Keratinocyte (primary cell): ENCODE results near the gene CLDN19. TPM values are rescaled to one million over a fixed set of nuclear protein-coding genes. Genes with fewer than 3 reads are reported as not detected.

Experiments
- DNase-seq: peaks from one replicate; pipeline ENCODE4 v3.0.0-alpha.2; 2011; ENCODE audit warnings: low read depth, missing footprints, low spot score
- FAIRE-seq: peaks from 2 replicates; lab custom pipeline; 2011; peaks lifted over from hg19 to GRCh38; lab: Jason Lieb, UNC
- H2AFZ ChIP-seq: 2 replicates; pipeline ENCODE4 v1.6.0; 2012; ENCODE audit warnings: low read length, control low read depth, inconsistent platforms; ENCODE audit not compliant: control insufficient read depth
- H3K27ac ChIP-seq: 2 replicates; pipeline ENCODE4 v1.5.1; 2011; ENCODE audit warnings: low read length; ENCODE audit not compliant: control insufficient read depth, insufficient read depth
- H3K27me3 ChIP-seq: 3 replicates; pipeline ENCODE4 v1.6.0; 2011; ENCODE audit warnings: low read length; ENCODE audit not compliant: control insufficient read depth, insufficient read depth; ENCODE audit errors: extremely low read depth
- H3K36me3 ChIP-seq, 2 experiments: 2 replicates in 1 of 2; 3 replicates in 1 of 2; pipeline ENCODE4 v1.5.1; 2011; ENCODE audit warnings: low read length in 2 of 2, mild to moderate bottlenecking in 1 of 2; ENCODE audit not compliant: control insufficient read depth in 2 of 2, insufficient read depth in 2 of 2; ENCODE audit errors: extremely low read depth in 1 of 2
- H3K4me1 ChIP-seq: 3 replicates; pipeline ENCODE4 v1.5.1; 2011; ENCODE audit warnings: low read length; ENCODE audit not compliant: control insufficient read depth, insufficient read depth; ENCODE audit errors: extremely low read depth
- H3K4me2 ChIP-seq: 3 replicates; pipeline ENCODE4 v1.6.0; 2011; ENCODE audit warnings: low read depth, low read length; ENCODE audit not compliant: control insufficient read depth, insufficient read depth; ENCODE audit errors: extremely low read depth
- H3K4me3 ChIP-seq, 3 experiments: fragments of 200-600 bp in 1 of 3; sonication (generic) in 1 of 3; 2 replicates in 2 of 3; 3 replicates in 1 of 3; pipeline ENCODE4 v1.5.1; 2011 to 2016; ENCODE audit warnings: low read length in 3 of 3, mild to moderate bottlenecking in 3 of 3, control low read depth in 2 of 3, inconsistent platforms in 1 of 3, low read depth in 1 of 3, mixed read lengths in 1 of 3, mixed run types in 1 of 3, moderate library complexity in 1 of 3; ENCODE audit not compliant: control insufficient read depth in 2 of 3, insufficient read depth in 2 of 3; ENCODE audit errors: extremely low read depth in 1 of 3
- H3K79me2 ChIP-seq: 2 replicates; pipeline ENCODE4 v1.6.0; 2012; ENCODE audit warnings: low read length; ENCODE audit not compliant: control insufficient read depth, insufficient read depth
- H3K9ac ChIP-seq: 3 replicates; pipeline ENCODE4 v1.6.0; 2011; ENCODE audit warnings: low read length; ENCODE audit not compliant: control insufficient read depth, insufficient read depth; ENCODE audit errors: extremely low read depth
- H3K9me1 ChIP-seq: 3 replicates; pipeline ENCODE4 v1.6.0; 2011; ENCODE audit warnings: low read length; ENCODE audit not compliant: control insufficient read depth, insufficient read depth; ENCODE audit errors: extremely low read depth
- H3K9me3 ChIP-seq: 2 replicates; pipeline ENCODE4 v1.5.1; 2012; ENCODE audit warnings: low read depth, low read length; ENCODE audit not compliant: control insufficient read depth
- H4K20me1 ChIP-seq: 3 replicates; pipeline ENCODE4 v1.6.0; 2011; ENCODE audit warnings: low read length; ENCODE audit not compliant: control insufficient read depth, insufficient read depth; ENCODE audit errors: extremely low read depth
- CTCF ChIP-seq, 3 experiments: IDR thresholded peaks in 1 of 3; conservative IDR thresholded peaks in 1 of 3; optimal IDR thresholded peaks in 1 of 3; 2 replicates in 2 of 3; 3 replicates in 1 of 3; pipeline versions ENCODE3 to v1.5.1; 2011; ENCODE audit warnings: low read length in 3 of 3, mild to moderate bottlenecking in 3 of 3, moderate library complexity in 2 of 3, control low read depth in 1 of 3, inconsistent platforms in 1 of 3; ENCODE audit not compliant: insufficient read depth in 2 of 3; ENCODE audit errors: extremely low read depth in 1 of 3
- EZH2 ChIP-seq: IDR thresholded peaks from one replicate; pipeline ENCODE4 v1.6.1; 2012; ENCODE audit warnings: inconsistent platforms, mild to moderate bottlenecking, low read length, moderate library complexity
- dilution Hi-C: fragments of 300-500 bp; cut with MboI; formaldehyde crosslinking; loops from one replicate; pipeline ENCODE4 v1.7.0; 2020; ENCODE audit warnings: low sequenced_read_pairs; ENCODE audit not compliant: extremely low pct_ligation_motif_present
- polyA plus RNA-seq, 5 experiments: library from polyadenylated mRNA; depleted of rRNA in 3 of 5; stranded (reverse) in 3 of 5; stranded (forward) in 1 of 5; unstranded in 1 of 5; fragments of >200 nt; gene quantifications; 1 replicate in 1 of 5; 2 replicates in 3 of 5; 3 replicates in 1 of 5; pipeline versions ENCODE4 v1.2.1 to v1.2.3, GENCODE V29; 2011 to 2012; ENCODE audit warnings: missing spikeins in 2 of 5, low read depth in 1 of 5, low replicate concordance in 1 of 5

The CLDN19 gene
- polyA plus RNA-seq, 1 donor (not counting 4 experiments of a cell fraction or from before 2014, with no cell fraction given) = not detected

- H2AFZ ChIP-seq = no peak overlapping the region
- peaks cover 23% of the 10 kb centered on the region for H3K4me1 ChIP-seq
- H3K9ac ChIP-seq = no peak overlapping the region
- H3K4me2 ChIP-seq = no peak overlapping the region
- H3K4me3 ChIP-seq = no peak overlapping the region
- H3K9me1 ChIP-seq = peaks cover 2% of the 10 kb centered on the region
- peaks cover 5 to 16% of the 10 kb centered on the region in 2 experiments for H3K36me3 ChIP-seq
- DNase-seq = no peak
- no peaks in the 10 kb centered on the region for H4K20me1 ChIP-seq
- no peaks in the 10 kb centered on the region for H3K9me3 ChIP-seq
- TF ChIP-seq CTCF (optimal IDR thresholded peaks at IDR 0.05 in 1 of 3, IDR thresholded peaks at IDR 0.05 in 1 of 3, conservative IDR thresholded peaks at IDR 0.05 in 1 of 3; ENCODE audit: extremely low read depth in 1 of 3, insufficient read depth in 2 of 3, low read length in 3 of 3) (no peak), EZH2 (no peak)
- no peak overlapping the region for H3K27ac ChIP-seq
- no peaks in the 10 kb centered on the region for H3K79me2 ChIP-seq
- dilution Hi-C loops = no loop called here
- no peaks in the 10 kb centered on the region for H3K27me3 ChIP-seq
- no peak for FAIRE-seq
Measured at GRCh38 chr1:42744148-42744413, 4.0 kb upstream of the CLDN19 start.

GRCh38 chr1:42743317-42744147 lies 3.5 kb upstream of the CLDN19 start:
- no peaks in the 10 kb centered on the region for H4K20me1 ChIP-seq
- H3K9me3 ChIP-seq = no peaks in the 10 kb centered on the region
- FAIRE-seq (peak; percentile 99), DNase-seq (peak; percentile 97)
- H3K4me1 ChIP-seq = peaks cover 23% of the 10 kb centered on the region
- TF ChIP-seq EZH2 (no peak), CTCF (optimal IDR thresholded peaks at IDR 0.05 in 1 of 3, IDR thresholded peaks at IDR 0.05 in 1 of 3, conservative IDR thresholded peaks at IDR 0.05 in 1 of 3; ENCODE audit: extremely low read depth in 1 of 3, insufficient read depth in 2 of 3, low read length in 3 of 3) (no peak)
- dilution Hi-C loops = no loop called here
- peak overlapping the region; percentile 93 for H3K27ac ChIP-seq
- H2AFZ ChIP-seq = peak overlapping the region; percentile 82
- no peaks in the 10 kb centered on the region for H3K79me2 ChIP-seq
- H3K9ac ChIP-seq = peak overlapping the region; percentile 65
- peaks cover 2% of the 10 kb centered on the region for H3K9me1 ChIP-seq
- peaks cover 5 to 15% of the 10 kb centered on the region in 2 experiments for H3K36me3 ChIP-seq
- peak overlapping the region; percentile 86 for H3K4me2 ChIP-seq
- peak overlapping the region in 2 of 3 experiments; percentile 14 to 47 for H3K4me3 ChIP-seq
- H3K27me3 ChIP-seq = no peaks in the 10 kb centered on the region
